Glomerular endothelial cell (primary cell): ENCODE measurements around the gene PAX5. TPM values are rescaled to one million over a fixed set of nuclear protein-coding genes. Genes with fewer than 3 reads are reported as not detected.

Experiments used
- DNase-seq: peaks from one replicate; pipeline ENCODE4 v3.0.0-alpha.2; 2011; ENCODE audit warnings: low read depth, low spot score; ENCODE audit errors: extremely low read depth
- total RNA-seq: library from RNA; depleted of rRNA; stranded (reverse); fragments of >200 nt; gene quantifications from 2 replicates; pipeline ENCODE4 v1.2.3, GENCODE V29; 2015

The PAX5 gene
- total RNA-seq, 1 donor from 2014 or later, result not detected

- DNase-seq, result no peak
Observed at GRCh38 chr9:36865731-36866635, 168.1 kb downstream of the PAX5 start.

GRCh38 chr9:36864491-36865410 is 169.3 kb downstream of the PAX5 start:
- no peak for DNase-seq

- DNase-seq, result no peak
Observed at GRCh38 chr9:36862206-36863145, 171.6 kb downstream of the PAX5 start.

- DNase-seq, result no peak
Observed at GRCh38 chr9:36861528-36862205, 172.4 kb downstream of the PAX5 start.

GRCh38 chr9:36858805-36859375 is 175.2 kb downstream of the PAX5 start:
- no peak for DNase-seq

GRCh38 chr9:36855448-36856315 is 178.4 kb downstream of the PAX5 start:
- DNase-seq, result no peak

- no peak for DNase-seq
Observed at GRCh38 chr9:36854751-36855150, 179.3 kb downstream of the PAX5 start.

GRCh38 chr9:36854034-36854433 is 180.0 kb downstream of the PAX5 start:
- DNase-seq, result no peak

GRCh38 chr9:36853233-36853632 is 180.8 kb downstream of the PAX5 start:
- no peak for DNase-seq

GRCh38 chr9:36849943-36850342 is 184.1 kb downstream of the PAX5 start:
- no peak for DNase-seq

GRCh38 chr9:36848946-36849345 is 185.1 kb downstream of the PAX5 start:
- DNase-seq, result no peak

- no peak for DNase-seq
Observed at GRCh38 chr9:36847781-36848673, 186.0 kb downstream of the PAX5 start.

- no peak for DNase-seq
Observed at GRCh38 chr9:36846621-36847020, 187.4 kb downstream of the PAX5 start.

- DNase-seq, result no peak
Observed at GRCh38 chr9:36845844-36846243, 188.2 kb downstream of the PAX5 start.

GRCh38 chr9:36844961-36845360 is 189.1 kb downstream of the PAX5 start:
- no peak for DNase-seq

GRCh38 chr9:36843964-36844363 is 190.1 kb downstream of the PAX5 start:
- no peak for DNase-seq
